Spleen (tissue), 11 donors: Measurements from ENCODE around the gene TBX4. TPM values are rescaled to one million over a fixed set of nuclear protein-coding genes. Genes with fewer than 3 reads are reported as not detected.

Experiments
- DNase-seq: peaks from one replicate; pipeline ENCODE4 v3.0.0-alpha.2; 2020
- H3K27ac ChIP-seq, 8 donors: fragments of 200-600 bp; sonication (generic) in 7 of 8; 1 replicate in 4 of 8; 2 replicates in 4 of 8; pipeline versions ENCODE4 v1.5.0 to v1.8.0; 2016 to 2021; ENCODE audit warnings: inconsistent platforms in 4 of 8, mild to moderate bottlenecking in 4 of 8, moderate library complexity in 1 of 8
- H3K27me3 ChIP-seq, 7 donors: fragments of 200-600 bp; sonication (generic) in 6 of 7; replicated peaks in 1 of 7; 1 replicate in 4 of 7; 2 replicates in 3 of 7; pipeline versions ENCODE4 v1.5.0 to v1.8.0; 2016 to 2021; ENCODE audit warnings: inconsistent platforms in 3 of 7, mild to moderate bottlenecking in 1 of 7
- H3K36me3 ChIP-seq, 6 donors: fragments of 200-600 bp; sonication (generic) in 5 of 6; 1 replicate in 4 of 6; 2 replicates in 2 of 6; pipeline versions ENCODE4 v1.5.0 to v1.8.0; 2016 to 2021; ENCODE audit warnings: inconsistent platforms in 2 of 6
- H3K4me1 ChIP-seq, 6 donors: fragments of 200-600 bp; sonication (generic) in 5 of 6; 1 replicate in 3 of 6; 2 replicates in 3 of 6; pipeline versions ENCODE4 v1.5.0 to v1.8.0; 2016 to 2021; ENCODE audit warnings: inconsistent platforms in 3 of 6
- H3K4me3 ChIP-seq, 8 donors: fragments of 200-600 bp; sonication (generic) in 7 of 8; 1 replicate in 4 of 8; 2 replicates in 4 of 8; pipeline versions ENCODE4 v1.5.0 to v1.8.0; 2016 to 2021; ENCODE audit warnings: inconsistent platforms in 4 of 8, mild to moderate bottlenecking in 4 of 8, moderate library complexity in 2 of 8
- H3K9me3 ChIP-seq, 8 donors: fragments of 200-600 bp; sonication (generic) in 7 of 8; 1 replicate in 4 of 8; 2 replicates in 4 of 8; pipeline versions ENCODE4 v1.5.0 to v1.8.0; 2016 to 2021; ENCODE audit warnings: inconsistent platforms in 4 of 8
- CTCF ChIP-seq, 11 experiments: fragments of 200-600 bp in 7 of 11; fragments of 450-650 bp in 4 of 11; sonication (generic) in 4 of 11; IDR thresholded peaks in 8 of 11; conservative IDR thresholded peaks in 3 of 11; 1 replicate in 7 of 11; 2 replicates in 4 of 11; pipeline versions ENCODE4 v1.4.0 to v1.8.0; 2016 to 2021; ENCODE audit warnings: antibody characterized with exemption in 11 of 11, inconsistent platforms in 4 of 11, mild to moderate bottlenecking in 1 of 11
- POLR2A ChIP-seq, 3 donors: fragments of 450-650 bp; IDR thresholded peaks; one replicate each; pipeline ENCODE4 v1.5.1; 2017; ENCODE audit warnings: antibody characterized with exemption in 3 of 3, mild to moderate bottlenecking in 1 of 3
- POLR2AphosphoS5 ChIP-seq, 3 donors: sonication (generic); formaldehyde crosslinking; IDR thresholded peaks; one replicate each; pipeline ENCODE4 v1.5.1; 2017; ENCODE audit warnings: antibody characterized with exemption in 3 of 3
- WGBS, 5 donors: extraction: QIAGEN DNeasy Blood & Tissue Kit in 3 of 5; methylation state at CpG; one replicate each; pipeline versions ENCODE4 v1.1.5 to v1.1.7; 2013 to 2018; 5-methylcytosine and 5-hydroxymethylcytosine counted together
- intact Hi-C: fragments of 100-400 bp; cut with DNase I; formaldehyde crosslinking; loops from one replicate; pipeline ENCODE4 v1.15.0; 2023; ENCODE audit warnings: low total_unique reads
- polyA plus RNA-seq, 3 donors: library from polyadenylated mRNA; stranded (reverse); fragments of 200-250 nt; gene quantifications; one replicate each; pipeline ENCODE4 v1.2.1, GENCODE V29; 2013
- total RNA-seq, 7 donors: library from RNA; depleted of rRNA in 3 of 7; stranded (reverse); fragments of >200 nt in 3 of 7; fragmentation: NEBNext Ultra II Directional in 4 of 7; extraction: Animal tissue kit (Norgen Biotek cat#: 25700) in 4 of 7; gene quantifications; one replicate each; pipeline versions ENCODE4 v1.1.0 to v1.2.1, GENCODE V29; 2016 to 2021
- donor health status: healthy with polysubstance abuse.
- donor health status: DM: no; HTN: no; CAD: no; lungs with moderate emphysema.
- donor health status: DM: no; HTN: no; CAD: no.
- donor health status: Bipolar disorder and iron deficiency.
- donor health status: healthy.
- donor health status: DM: no; HTN: no; CAD: no.
- donor health status: DM: yes; HTN: yes; CAD: no.

The TBX4 gene
- total and polyA plus RNA-seq, 10 donors = not detected

GRCh38 chr17:61531223-61531622 is 79.0 kb downstream of the TBX4 start:
- Histone ChIP-seq H3K4me3 (no peak overlapping the region), H3K9me3 (no peaks in the 10 kb centered on the region), H3K4me1 (peaks cover 0 to 2% (median 0%) of the 10 kb centered on the region in 6 donors), H3K27ac (no peak overlapping the region), H3K27me3 (peaks cover 0 to 18% (median 0%) of the 10 kb centered on the region in 7 donors), H3K36me3 (no peaks in the 10 kb centered on the region)
- no peak for DNase-seq
- intact Hi-C loops = no loop called here
- 82 to 94% (median 89%) methylated on average over 7 of the region's 7 CpGs for WGBS, 5 donors
- TF ChIP-seq POLR2A (IDR thresholded peaks at IDR 0.05) (no peak), POLR2AphosphoS5 (IDR thresholded peaks at IDR 0.05) (no peak), CTCF (IDR thresholded peaks at IDR 0.05 in 8 of 11, conservative IDR thresholded peaks at IDR 0.05 in 3 of 11) (no peak)

GRCh38 chr17:61532826-61533225 is 80.6 kb downstream of the TBX4 start:
- H3K4me1 ChIP-seq = peaks cover 0 to 9% (median 0%) of the 10 kb centered on the region in 6 donors
- peaks cover 0 to 4% (median 0%) of the 10 kb centered on the region in 7 donors for H3K27me3 ChIP-seq
- DNase-seq = no peak
- no peak overlapping the region for H3K4me3 ChIP-seq
- H3K36me3 ChIP-seq = no peaks in the 10 kb centered on the region
- WGBS, 5 donors = 47 to 61% (median 53%) methylated on average over 5 of the region's 5 CpGs
- TF ChIP-seq CTCF (IDR thresholded peaks at IDR 0.05 in 8 of 11, conservative IDR thresholded peaks at IDR 0.05 in 3 of 11) (no peak), POLR2A (IDR thresholded peaks at IDR 0.05) (no peak), POLR2AphosphoS5 (IDR thresholded peaks at IDR 0.05) (no peak)
- no peak overlapping the region for H3K27ac ChIP-seq
- intact Hi-C loops = no loop called here
- H3K9me3 ChIP-seq = no peaks in the 10 kb centered on the region

DNA sequence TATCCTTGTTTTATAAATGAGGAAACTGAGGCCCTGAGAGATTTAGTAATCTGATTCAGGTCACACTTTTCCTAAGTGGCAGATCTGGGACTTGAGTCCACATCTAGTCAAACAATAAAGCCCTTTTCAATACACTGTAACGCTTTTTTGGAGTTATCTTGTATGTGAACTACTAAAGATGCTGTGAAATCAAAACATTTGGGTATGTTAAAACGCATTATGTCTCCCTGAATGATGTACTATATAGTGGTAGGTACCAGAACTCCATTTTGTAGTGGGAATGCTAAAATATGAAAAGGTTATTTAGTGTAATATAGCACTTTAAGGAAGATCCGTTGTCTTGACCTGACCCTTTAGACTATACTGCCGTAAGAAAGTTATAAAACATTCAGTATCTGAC is 81.6 kb downstream of the TBX4 start:
- intact Hi-C loops = no loop called here
- 85 to 94% (median 93%) methylated on average over 4 of the region's 4 CpGs for WGBS, 5 donors
- Histone ChIP-seq H3K36me3 (no peaks in the 10 kb centered on the region), H3K4me1 (peaks cover 0 to 9% (median 0%) of the 10 kb centered on the region in 6 donors), H3K27me3 (peaks cover 0 to under 1% (median 0%) of the 10 kb centered on the region in 7 donors), H3K27ac (no peak overlapping the region), H3K4me3 (no peak overlapping the region), H3K9me3 (no peaks in the 10 kb centered on the region)
- no peak for TF ChIP-seq POLR2AphosphoS5 (IDR thresholded peaks at IDR 0.05)
- TF ChIP-seq POLR2A (IDR thresholded peaks at IDR 0.05) = no peak
- TF ChIP-seq CTCF (IDR thresholded peaks at IDR 0.05 in 8 of 11, conservative IDR thresholded peaks at IDR 0.05 in 3 of 11) = no peak
- no peak for DNase-seq

- TF ChIP-seq POLR2AphosphoS5 (IDR thresholded peaks at IDR 0.05) (no peak), POLR2A (IDR thresholded peaks at IDR 0.05) (no peak), CTCF (IDR thresholded peaks at IDR 0.05 in 8 of 11, conservative IDR thresholded peaks at IDR 0.05 in 3 of 11) (no peak)
- DNase-seq = no peak
- H3K9me3 ChIP-seq = no peaks in the 10 kb centered on the region
- H3K4me1 ChIP-seq = peaks cover 0 to 9% (median 0%) of the 10 kb centered on the region in 6 donors
- H3K27ac ChIP-seq = no peak overlapping the region
- H3K4me3 ChIP-seq = no peak overlapping the region
- intact Hi-C loops = no loop called here
- WGBS, 5 donors = 86 to 92% (median 88%) methylated on average over 8 of the region's 8 CpGs
- no peaks in the 10 kb centered on the region for H3K27me3 ChIP-seq
- no peaks in the 10 kb centered on the region for H3K36me3 ChIP-seq
Observed at GRCh38 chr17:61534414-61534813, 82.2 kb downstream of the TBX4 start.

Other genes with a start within 250 kb of the TBX4 start
- 10 to 100 TPM; 10.1 to 57.6 (median 32.8) TPM for gene TBX2, start 52.6 kb upstream of the TBX4 start, total RNA-seq
- gene TBX2, start 52.6 kb upstream of the TBX4 start, polyA plus RNA-seq = 10 to 100 TPM in 2 of 3 donors, 1 to 10 TPM in 1; 6.4 to 21.0 (median 10.9) TPM
- gene NACA2, start 138.8 kb downstream of the TBX4 start, total RNA-seq = not detected
- under 1 TPM; 0.16 to 0.43 (median 0.23) TPM for gene NACA2, start 138.8 kb downstream of the TBX4 start, polyA plus RNA-seq